NCI-H1436 treated with DMSO at 0.1 percent for 48 hours (cell line): ENCODE data around the gene SALL2.

Experiments used
- DNase-seq: peaks from one replicate; lab custom pipeline; 2025; lab: John Stamatoyannopoulos, UW

SALL2 gene

DNA sequence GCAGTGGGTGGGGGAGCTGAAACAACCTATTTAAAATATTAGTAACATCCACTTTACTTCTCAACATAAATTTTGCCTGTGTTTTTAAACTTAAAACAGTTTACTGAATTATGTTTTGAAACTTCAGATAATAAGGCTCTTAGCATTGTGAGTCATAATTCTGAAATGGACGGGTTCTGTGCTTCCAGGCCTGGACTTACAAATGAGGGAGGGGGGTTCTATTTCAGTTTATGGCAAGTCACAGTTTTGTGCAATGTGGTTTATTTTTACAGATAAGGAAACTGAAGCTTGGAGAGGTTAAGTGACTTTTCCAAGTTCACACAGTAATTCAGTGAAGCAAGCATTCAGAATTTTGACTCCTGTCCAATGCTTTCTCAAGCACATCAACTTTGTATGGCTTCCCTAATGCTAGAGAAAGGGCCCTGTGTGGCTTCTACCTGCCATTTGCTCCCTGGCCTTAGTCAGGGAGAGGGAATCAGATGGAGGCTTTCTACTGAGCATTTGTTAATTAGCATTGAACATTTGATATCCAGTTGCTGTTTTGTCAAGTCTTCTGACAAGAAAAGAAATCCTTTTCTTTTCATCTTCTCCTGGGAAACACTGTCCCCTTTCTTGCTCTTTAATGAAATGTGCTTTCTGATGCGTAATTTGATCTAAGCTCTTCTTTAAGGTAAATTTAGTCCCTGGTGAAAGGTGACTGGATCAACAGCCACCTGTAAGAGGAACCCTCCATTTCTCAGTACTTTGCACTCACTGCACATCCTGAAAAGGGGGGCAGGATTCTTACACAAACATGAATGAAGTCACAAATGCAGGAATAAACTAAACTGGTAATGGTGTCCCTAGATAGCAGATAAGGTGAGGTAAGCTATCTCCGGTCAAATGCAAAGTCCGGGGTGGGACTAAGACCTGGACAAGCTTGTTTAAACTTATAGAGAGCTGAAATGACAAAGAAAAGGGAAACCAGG, 2.5 kb upstream of the SALL2 start:
- DNase-seq: peak; percentile 27

DNA sequence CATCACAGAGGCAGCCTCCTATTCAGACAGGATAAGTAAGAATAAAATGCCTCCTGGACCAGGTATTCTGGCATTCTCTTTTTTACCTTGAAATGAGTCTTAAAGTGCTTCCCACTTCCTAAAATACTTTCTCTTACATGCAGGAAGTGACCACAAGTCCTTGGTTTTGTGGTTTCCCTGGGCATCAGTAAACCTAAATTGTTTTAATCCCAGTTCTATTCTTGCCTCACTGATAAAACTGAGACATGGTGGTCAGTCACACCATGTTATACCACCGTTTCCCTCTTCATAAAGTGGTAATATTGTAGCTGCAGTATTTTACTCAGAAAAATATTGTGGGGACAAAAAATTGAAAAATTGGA, 1.2 kb upstream of the SALL2 start:
- DNase-seq: no peak

GRCh38 chr14:21526672-21527317, 649 bp upstream of the SALL2 start:
- peak; percentile 17 for DNase-seq

DNA sequence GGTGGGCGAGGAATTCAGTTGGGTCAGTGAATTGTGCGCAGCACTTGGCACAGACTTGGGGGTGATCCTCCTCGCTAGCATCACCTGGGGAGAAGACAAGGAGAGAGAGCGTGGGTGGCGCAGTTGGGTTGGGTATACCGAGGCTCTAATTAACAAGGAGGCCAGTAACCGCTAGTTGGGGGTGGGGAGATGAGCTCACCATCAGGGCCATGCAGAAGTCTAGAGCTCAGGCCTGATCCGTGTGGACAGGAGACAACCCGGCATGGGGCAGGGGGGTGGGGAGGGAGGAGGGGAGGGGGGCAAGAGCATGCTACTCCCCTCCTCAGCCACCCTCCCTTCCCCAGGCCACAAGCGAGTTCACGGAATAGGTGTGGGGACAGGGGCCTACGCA, 580 bp downstream of the SALL2 start:
- DNase-seq: no peak

DNA sequence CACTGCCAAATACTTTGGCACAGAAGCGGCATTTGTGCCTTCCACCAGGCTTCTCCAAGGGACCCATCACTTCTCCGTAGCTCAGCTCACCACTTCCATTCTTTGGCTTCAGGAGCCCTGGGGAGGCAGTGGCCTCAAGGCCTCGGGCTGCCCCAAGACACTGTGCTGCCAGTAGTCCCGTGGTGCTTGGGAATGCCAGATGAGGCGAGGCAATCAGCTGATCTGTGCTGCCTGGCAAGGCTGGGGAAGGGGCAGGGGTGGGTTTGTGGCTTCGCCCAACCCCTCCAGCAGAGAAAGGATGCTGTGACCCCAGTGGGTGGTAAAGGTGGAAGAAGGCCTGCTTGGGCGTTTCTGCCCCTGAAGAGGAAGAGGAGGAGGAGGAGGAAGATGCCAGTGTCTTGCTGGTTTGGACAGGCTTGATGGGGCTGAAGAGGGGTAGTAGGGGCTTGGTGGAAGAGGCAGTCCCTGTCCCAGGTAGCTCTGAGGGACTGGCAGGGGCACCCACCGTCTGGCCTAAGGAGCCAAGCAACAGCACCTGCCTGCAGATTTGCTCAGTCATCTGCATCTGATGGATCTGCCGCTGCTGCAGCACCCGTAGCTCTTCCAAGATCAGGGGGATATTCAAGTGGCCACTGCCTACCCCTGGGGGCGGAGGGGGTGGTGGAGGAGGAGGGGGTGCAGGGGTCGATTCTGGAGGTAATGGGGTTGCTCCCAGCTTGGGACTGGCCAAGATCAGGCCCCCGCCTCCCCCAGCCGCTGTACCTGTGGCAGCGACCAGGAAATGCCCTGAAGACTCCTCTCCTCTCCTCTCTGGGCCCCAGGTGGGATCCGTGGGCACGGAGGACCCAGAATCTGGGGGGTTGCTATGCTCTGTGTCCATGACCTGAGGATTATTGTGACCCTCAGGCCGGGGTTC, 1.3 kb downstream of the SALL2 start:
- no peak for DNase-seq

- no peak for DNase-seq
Observed at GRCh38 chr14:21523203-21523602, 2.9 kb downstream of the SALL2 start.

GRCh38 chr14:21521501-21521900, 4.6 kb downstream of the SALL2 start:
- DNase-seq: no peak

DNA sequence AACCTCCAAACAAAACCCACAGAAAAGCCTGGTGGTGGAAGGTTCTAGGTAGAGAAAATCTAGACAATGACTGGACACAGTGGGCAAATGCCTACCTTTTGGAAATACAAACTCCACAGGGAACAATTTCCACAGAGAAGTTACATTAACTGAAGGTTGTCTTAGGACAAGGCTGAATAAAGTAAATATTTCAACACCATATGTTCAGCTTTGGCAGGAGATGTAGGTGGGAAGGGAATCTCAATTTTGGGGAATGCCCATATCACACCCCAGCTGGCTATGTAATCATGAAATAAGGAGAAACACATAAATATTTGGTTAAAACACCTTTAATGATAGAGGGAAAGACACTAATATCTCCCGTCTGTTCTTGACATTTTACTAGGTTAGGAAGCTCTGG, 5.4 kb downstream of the SALL2 start:
- no peak for DNase-seq

GRCh38 chr14:21518725-21519124, 7.4 kb downstream of the SALL2 start:
- no peak for DNase-seq

DNA sequence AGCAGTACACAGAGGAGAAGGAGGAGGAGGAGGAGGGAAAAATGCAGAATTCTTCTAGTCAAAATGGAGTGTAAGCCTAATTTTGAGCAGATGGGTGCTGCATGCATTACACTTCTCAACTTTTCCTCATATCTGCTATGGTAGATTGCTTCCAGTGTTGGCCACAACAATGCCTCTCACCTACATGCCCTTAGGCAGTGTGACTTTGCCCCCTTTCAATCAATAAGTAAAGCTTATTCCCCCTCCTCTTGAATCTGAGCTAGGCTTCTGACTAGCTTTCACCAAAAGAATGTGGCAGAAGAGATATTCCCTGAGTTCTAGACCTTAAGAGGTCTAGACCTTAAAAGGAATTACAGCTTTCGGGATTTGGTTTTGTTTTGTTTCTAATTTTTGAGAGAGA, 11.8 kb downstream of the SALL2 start:
- DNase-seq: no peak

DNA sequence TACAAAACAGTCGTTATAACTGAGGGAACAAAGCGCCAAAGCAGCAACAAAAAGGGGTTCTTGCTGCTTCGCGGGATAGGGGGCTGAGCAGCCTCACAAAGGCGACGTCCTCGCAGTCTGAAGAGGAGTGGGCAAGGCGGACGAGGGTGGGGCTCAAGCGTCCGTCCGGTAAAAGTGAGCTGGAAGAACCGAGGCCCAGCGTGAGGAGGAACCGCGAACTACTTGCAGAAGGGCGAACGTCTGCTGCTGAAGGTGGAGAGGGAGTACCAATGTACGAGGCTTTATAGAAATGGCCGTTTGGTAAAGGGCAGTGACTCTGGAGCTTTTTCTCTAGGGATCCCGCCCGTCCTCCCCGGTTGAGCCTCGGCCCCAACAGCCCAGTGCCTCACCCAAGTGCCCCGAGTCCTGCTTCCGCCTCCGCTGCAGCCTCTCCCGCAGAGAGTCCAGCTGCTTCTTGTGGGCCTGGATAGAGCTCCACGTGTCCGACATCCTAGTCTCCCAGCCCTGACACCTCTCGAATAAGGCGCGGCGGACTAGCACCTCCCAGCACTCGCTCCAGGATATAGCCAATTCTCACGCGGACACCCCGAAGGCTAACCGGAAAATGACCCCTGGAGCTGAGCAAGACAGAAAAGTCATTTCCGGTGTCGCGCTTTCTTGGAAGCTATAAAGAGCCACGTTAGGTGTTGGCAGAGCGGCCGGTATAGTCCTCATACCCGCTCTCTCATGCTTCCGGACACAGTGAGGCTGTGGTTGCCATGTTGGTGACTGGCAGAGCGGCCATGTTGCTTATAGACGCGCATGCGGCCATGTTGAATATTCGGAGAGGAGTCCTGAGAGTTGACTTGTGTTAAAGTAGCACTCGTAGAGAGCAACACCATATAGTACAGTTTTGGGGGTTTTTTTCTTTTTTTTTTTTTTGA, 15.2 kb downstream of the SALL2 start, which contains the start of gene METTL3:
TSS of gene METTL3 (minus strand) at position 606 of the 923 bp plus-strand sequence. CDS start at position 489, 117 bp downstream.
- peak; percentile 89 for DNase-seq

- no peak for DNase-seq
Observed at GRCh38 chr14:21509432-21510143, 16.6 kb downstream of the SALL2 start.

- no peak for DNase-seq
Observed at GRCh38 chr14:21506557-21506956, 19.6 kb downstream of the SALL2 start.

GRCh38 chr14:21505012-21505553, 21.1 kb downstream of the SALL2 start:
- no peak for DNase-seq

DNA sequence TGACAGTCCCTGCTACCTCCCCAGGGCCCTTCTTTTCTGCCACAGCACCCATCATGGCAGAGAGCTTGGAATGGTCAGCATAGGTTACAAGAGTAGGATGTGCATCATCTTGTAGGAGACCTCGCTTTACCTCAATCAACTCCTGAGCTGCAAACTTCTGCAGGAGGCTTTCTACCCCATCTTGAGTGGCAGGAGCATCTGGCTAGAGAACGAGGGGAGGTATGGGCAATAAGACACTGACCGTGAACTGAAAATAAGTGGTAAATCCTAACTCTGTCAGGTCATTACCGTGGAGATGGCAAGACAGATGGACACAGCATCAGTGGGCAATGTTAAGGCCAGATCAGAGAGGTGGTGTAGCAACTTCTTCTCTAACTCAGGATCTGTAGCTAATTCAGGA, 22.8 kb downstream of the SALL2 start:
- no peak for DNase-seq

DNA sequence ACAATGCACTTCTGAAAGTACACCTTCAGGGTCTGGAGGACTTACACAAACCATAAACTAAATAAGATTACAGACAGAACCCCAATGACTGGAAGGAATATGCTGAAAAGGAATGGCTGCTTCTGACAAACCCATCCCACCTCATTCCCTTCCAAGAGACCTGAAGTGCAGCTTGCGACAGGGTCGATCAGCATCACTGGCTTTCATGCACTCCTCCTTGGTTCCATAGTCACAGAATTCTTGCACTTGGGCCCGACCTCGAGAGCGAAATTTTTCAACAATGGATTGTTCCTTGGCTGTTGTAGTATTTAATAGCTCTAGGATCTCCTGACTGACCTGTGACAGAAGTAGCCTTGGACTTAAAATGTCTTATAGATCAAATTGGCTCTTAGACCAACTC, 24.6 kb downstream of the SALL2 start:
- no peak for DNase-seq

DNA sequence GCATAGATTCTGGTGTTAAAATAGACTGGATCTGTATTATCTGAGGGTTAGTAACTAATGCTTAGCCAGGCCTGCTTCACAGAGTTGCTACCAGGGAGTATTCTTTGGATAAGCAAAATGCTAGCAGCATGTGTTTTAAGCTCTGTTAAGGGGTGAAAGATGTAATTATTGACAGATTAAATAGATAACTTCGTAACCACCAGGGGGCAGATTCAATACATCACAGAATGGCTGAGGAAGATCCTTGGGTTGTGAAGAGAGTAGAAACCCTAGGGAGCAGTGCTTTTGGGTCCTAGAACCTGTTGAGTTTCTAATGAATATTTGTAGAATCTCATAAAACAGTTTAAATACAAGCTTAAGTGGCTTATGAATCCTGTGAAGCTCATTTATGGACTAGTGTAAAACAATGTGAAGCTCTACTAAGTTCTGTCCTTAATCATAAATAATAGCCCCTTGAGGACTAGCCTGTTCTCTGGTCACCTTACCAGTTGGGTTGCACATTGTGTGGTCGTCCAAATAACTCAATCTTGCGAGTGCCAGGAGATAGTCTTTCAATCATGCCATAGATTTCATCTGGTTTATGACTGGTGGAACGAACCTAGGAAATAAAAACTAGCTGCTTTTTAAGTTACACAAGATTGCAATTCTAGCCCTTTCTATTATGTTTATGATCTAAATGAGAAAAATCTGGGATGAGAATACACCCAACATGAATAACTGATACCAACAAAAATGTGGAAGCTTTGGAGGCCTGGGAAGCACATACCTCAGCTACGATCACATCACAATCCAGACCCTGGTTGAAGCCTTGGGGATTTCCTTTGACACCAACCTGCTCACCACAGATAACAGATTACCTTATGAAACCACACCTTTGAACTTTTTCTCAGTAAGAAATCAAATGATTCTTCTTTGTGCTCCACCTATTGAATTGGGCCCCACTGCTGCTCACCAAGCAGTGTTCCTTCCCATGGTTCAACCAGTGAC, 27.3 kb downstream of the SALL2 start:
- peak; percentile 12 for DNase-seq

DNA sequence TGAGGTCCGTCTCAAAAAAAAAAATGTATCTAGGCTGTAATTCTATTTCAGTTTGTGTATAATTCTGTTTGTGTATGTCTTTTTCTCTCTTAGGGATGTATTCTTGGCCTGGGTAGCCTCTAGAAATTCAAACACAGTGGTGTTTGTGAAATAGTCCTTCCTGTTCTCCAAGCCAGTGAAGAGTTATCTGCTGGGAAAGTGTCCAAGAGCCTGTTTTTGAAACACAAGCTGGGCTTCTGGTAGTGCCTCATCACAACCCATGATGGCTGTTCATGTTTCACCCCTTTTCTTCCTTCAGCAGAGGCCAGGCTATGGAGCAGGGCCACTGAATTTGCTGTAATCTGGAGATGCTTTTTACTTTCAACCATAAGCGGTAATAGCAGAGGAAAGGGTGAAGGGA, 29.7 kb downstream of the SALL2 start:
- DNase-seq: no peak
